Ramos (cell line): ENCODE measurements around the gene ADA.
"Not testable (repeated sequence)": the region's sequence is repeated elsewhere in the genome, so short reads cannot be mapped to it uniquely, and the experiment has no call there.

Experiments used
- in situ Hi-C: fragments of 300-500 bp; cut with MboI; formaldehyde crosslinking; loops from one replicate; pipeline ENCODE4 v1.14.3; 2022; ENCODE audit warnings: low sequenced_read_pairs; ENCODE audit not compliant: unreplicated experiment

ADA gene

GRCh38 chr20:44683263-44684046 lies 32.0 kb upstream of the ADA start:
- in situ Hi-C loops = loop anchor here (25.0 kb wide), 1 partner anchor 471 kb away; the partner anchor contains the start of gene OSER1

- in situ Hi-C loops = loop anchor here (25.0 kb wide), 1 partner anchor 470 kb away; the partner anchor contains the start of gene OSER1
Measured at GRCh38 chr20:44681796-44682566, 30.5 kb upstream of the ADA start.

DNA sequence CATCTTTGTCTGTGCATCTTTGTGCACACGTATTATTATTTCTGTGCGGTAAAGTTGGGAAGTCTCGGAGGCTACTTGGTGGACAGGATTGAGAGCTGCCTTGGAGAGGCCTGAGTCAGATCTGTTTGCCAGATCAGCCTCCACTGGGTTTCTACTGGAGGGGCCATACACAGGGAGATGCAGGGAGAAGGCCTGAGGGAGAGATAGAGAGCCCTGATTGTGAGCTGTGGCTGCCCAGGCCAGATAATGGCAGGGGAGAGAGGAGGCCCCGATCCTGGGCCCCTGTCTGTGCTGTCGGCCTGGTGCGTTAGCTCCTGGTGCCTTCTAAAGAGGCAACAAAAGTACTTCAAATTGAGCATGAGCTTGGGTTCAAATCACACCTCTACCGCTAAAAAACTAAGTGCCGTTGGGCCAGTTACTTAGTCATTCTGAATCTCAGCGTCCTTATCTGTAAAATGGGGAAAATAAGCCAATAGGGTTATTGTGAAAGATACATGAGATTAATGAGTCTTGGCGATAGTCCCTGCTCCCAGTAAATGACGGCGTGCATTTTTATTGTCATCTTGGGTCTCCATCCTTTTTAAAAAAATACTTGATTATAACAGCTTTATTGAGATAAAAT lies 27.6 kb upstream of the ADA start:
- in situ Hi-C loops = loop anchor here (25.0 kb wide), 1 partner anchor 467 kb away; the partner anchor contains the start of gene OSER1

GRCh38 chr20:44678242-44678641 lies 26.7 kb upstream of the ADA start:
- in situ Hi-C loops = loop anchor here (25.0 kb wide), 1 partner anchor 466 kb away; the partner anchor contains the start of gene OSER1

GRCh38 chr20:44672318-44672902 lies 20.9 kb upstream of the ADA start:
- in situ Hi-C loops = not testable (repeated sequence)

DNA sequence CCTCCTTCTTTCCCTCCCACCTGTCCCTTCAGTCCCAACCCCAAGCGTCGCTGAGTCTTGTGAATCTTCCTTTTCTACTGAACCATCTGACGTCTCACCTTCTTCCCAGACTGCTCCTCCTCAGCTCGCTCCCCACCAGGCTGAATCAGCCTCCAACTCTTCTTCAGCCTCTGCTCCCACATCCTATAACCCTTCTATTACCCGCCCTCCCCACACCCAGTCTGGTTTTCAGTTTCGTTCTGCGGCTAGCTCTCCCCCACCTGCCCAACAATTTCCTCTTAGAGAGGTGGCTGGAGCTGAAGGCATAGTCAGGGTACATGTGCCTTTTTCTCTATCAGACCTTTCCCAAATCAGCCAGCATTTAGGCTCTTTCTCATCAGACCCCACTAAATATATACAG lies 20.0 kb upstream of the ADA start:
- in situ Hi-C loops = not testable (repeated sequence)

GRCh38 chr20:44670851-44671250 lies 19.4 kb upstream of the ADA start:
- in situ Hi-C loops = not testable (repeated sequence)

GRCh38 chr20:44666066-44666465 lies 14.6 kb upstream of the ADA start:
- in situ Hi-C loops = no loop called here

DNA sequence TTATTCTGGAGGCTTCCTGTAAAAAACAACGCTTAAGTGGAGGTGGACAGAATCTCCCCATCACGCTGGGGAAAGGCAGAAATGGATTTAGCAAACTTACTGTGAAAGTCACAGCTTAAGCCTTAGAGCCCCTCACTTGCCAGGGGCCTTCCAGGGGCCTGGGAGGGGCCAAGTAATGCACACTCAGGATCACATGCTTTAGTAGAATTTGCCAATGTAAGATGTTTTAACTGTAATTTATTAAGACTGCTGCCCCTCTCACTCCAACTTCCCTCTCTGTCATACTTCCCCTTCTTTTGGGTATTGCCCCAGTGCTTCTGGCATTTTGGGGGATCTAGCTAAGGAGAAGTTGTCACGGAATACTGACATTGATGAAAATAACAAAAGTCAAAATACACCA lies 12.6 kb upstream of the ADA start:
- in situ Hi-C loops = no loop called here

DNA sequence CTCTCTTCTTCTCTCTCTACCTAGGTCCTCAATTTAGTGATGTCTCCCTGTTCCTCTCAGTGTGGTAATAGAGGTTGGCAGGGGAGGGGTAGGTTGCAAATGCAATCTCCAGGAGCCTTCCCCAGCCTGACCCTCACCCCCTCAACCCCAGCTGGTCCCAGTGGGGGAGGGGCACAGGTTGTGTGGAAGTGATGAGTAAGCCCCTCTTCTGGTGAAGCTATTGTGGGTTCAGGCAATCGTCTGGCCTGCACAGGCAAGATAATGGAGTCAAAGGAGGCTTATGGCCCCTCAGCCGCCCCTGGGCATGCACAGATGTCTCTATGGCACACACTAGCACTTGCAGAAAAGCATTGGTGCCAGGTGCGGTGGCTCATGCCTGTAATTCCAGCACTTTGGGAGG lies 10.8 kb upstream of the ADA start:
- in situ Hi-C loops = no loop called here

GRCh38 chr20:44660581-44660980 lies 9.1 kb upstream of the ADA start:
- in situ Hi-C loops = no loop called here

GRCh38 chr20:44659931-44660330 lies 8.4 kb upstream of the ADA start:
- in situ Hi-C loops = no loop called here

DNA sequence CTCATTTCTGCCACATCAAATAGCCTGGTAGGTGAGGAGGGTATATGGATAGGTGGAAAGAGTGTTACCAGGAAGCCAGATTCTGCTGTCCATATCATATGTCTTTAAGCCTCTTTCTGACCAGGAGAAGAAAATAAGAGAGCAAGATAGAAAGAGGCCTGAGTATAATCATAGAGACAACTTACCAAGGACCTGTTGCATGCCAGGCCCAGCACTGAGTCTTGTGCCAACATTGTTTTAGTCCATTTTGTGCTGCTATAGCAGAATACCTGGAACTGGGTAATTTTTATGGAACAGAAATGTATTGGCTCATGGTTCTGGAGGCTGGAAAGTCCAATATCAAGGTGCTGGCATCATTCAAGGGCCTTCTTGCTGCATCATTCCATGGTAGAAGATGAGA lies 7.3 kb upstream of the ADA start:
- in situ Hi-C loops = no loop called here

DNA sequence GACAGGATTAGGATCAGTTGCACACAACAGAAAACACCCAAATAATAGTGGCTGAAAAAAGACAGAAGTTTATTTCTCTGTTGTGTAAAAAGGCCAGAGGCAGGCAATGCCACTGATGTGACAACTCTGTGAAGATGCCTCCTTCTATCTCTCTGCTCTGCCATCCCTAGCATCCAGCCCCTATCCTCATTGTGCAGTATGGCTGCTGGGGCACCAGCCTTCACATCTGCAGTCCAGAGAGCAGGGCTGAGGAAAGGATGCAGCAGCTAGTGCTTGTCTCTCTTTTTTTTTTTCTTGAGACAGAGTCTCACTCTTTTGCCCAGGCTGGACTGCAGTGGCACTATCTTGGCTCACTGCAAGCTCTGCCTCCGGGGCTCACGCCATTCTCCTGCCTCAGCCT lies 6.4 kb upstream of the ADA start:
- in situ Hi-C loops = no loop called here

GRCh38 chr20:44656448-44656847 lies 4.9 kb upstream of the ADA start:
- in situ Hi-C loops = no loop called here

- in situ Hi-C loops = not testable (repeated sequence)
Measured at GRCh38 chr20:44654210-44654609, 2.7 kb upstream of the ADA start.

DNA sequence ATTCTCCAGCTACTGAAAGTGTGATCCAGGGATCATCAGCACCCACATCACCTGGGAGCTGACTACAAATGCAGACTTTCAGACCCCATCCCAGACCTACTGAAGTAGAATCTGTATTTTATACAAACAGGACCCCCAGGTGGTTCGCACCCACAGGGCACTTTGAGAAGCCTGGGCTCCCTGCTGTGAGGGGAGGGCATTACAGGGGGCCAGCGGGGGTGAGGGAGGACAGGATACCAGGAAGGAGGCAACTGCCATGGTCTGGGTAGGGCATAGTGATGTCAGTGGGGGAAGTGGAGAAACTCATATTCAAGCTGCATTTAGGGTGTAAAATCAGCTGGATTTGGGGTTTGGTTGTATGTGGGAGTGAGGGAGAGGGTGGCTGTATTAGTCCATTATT lies 2.0 kb upstream of the ADA start:
- in situ Hi-C loops = no loop called here

DNA sequence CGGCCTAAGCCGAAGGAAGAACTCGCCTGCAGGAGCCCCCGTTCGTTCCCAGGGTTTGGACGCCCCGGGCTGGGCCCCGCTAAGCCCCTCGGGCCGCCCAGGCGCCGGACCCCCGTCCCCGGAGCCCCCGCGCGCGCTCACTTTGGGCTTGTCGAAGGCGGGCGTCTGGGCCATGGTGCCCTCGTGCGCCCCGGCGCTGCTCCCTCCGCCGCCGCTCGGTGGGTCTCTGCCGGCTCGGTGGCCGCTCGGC lies 140 bp downstream of the ADA start:
- in situ Hi-C loops = no loop called here

DNA sequence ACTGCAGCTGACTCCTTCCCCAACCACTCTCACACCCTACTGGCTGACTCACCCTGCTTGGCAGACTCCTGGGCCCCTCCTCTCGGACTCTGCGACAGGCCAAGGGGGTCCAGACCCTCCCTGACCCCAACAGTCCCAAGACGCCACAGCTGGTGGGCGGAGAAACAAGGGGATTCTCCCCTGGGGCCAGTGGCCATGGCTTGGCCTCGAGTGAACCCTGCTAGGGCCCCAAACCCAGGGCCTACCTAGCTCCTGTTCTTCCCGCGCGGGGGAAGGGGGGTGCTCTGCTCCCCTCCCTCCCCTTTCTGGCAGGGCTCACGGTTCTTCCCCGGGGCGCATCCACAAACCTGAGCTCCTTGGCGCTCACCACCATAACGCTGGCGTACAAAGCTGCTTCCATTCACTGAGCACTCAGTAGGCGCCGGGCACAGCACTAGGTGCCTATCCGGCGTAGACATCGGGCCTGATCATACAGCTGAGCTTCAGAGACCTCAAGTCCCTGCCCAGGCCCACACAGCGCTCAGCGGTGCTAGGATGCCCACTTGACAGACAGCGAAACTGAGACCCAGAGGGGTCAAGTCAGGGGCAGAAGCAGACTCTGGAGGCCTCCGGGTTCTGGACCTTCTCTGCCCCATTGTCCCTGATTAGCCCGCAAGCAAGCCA lies 597 bp downstream of the ADA start:
- in situ Hi-C loops = no loop called here

- in situ Hi-C loops = no loop called here
Measured at GRCh38 chr20:44649976-44650375, 1.5 kb downstream of the ADA start.
